GM23338 (cell line): Measurements from ENCODE around the gene SUB1. TPM values are rescaled to one million over a fixed set of nuclear protein-coding genes. Genes with fewer than 3 reads are reported as not detected.

Experiments used
- ATAC-seq: fragments of 200-7000 bp; cut with Tn5 transposase; 3 replicates; pipeline ENCODE4 v1.9.1; 2020
- DNase-seq: peaks from one replicate; pipeline ENCODE4 v3.0.0-alpha.2; 2015; ENCODE audit warnings: low spot score
- H2AFZ ChIP-seq: fragments of 200-600 bp; sonication (generic); 2 replicates; pipeline ENCODE4 v1.8.0; 2016; ENCODE audit warnings: antibody characterized with exemption, mild to moderate bottlenecking, moderate library complexity
- H3F3A ChIP-seq: fragments of 200-600 bp; sonication (generic); replicated peaks from 2 replicates; pipeline ENCODE4 v1.8.0; 2017; ENCODE audit warnings: antibody characterized with exemption, mixed run types, low read depth
- H3K27ac ChIP-seq: fragments of 200-600 bp; sonication (generic); 2 replicates; pipeline ENCODE4 v1.6.1; 2016; ENCODE audit warnings: low read depth
- H3K27me3 ChIP-seq: fragments of 200-600 bp; sonication (generic); 2 replicates; pipeline ENCODE4 v1.8.0; 2016; ENCODE audit warnings: mild to moderate bottlenecking, mixed run types, moderate library complexity; ENCODE audit not compliant: insufficient read depth
- H3K36me3 ChIP-seq: fragments of 200-600 bp; sonication (generic); 2 replicates; pipeline ENCODE4 v1.8.0; 2016; ENCODE audit warnings: mild to moderate bottlenecking; ENCODE audit not compliant: insufficient read depth
- H3K4me1 ChIP-seq: fragments of 200-600 bp; sonication (generic); 2 replicates; pipeline ENCODE4 v1.8.0; 2016; ENCODE audit warnings: mild to moderate bottlenecking, moderate library complexity; ENCODE audit not compliant: insufficient read depth
- H3K4me2 ChIP-seq: fragments of 200-600 bp; sonication (generic); 2 replicates; pipeline ENCODE4 v1.7.1; 2017; ENCODE audit warnings: mixed run types
- H3K4me3 ChIP-seq: fragments of 200-600 bp; sonication (generic); 2 replicates; pipeline ENCODE4 v1.6.1; 2016; ENCODE audit warnings: mixed run types
- H3K79me2 ChIP-seq: fragments of 200-600 bp; sonication (generic); replicated peaks from 2 replicates; pipeline ENCODE4 v1.8.0; 2017; ENCODE audit warnings: mild to moderate bottlenecking; ENCODE audit not compliant: insufficient read depth
- H3K9me2 ChIP-seq: fragments of 200-600 bp; sonication (generic); 2 replicates; pipeline ENCODE4 v1.8.0; 2017; ENCODE audit not compliant: insufficient read depth
- H4K20me1 ChIP-seq: fragments of 200-600 bp; sonication (generic); replicated peaks from 2 replicates; pipeline ENCODE4 v1.8.0; 2017; ENCODE audit warnings: mild to moderate bottlenecking; ENCODE audit not compliant: insufficient read depth
- H3K27ac Mint-ChIP-seq: 2 replicates; pipeline ENCODE4 v1.8.0; 2020; ENCODE audit warnings: inconsistent platforms, mild to moderate bottlenecking, moderate library complexity, mixed read lengths
- H3K27me3 Mint-ChIP-seq: 3 replicates; pipeline ENCODE4 v1.8.0; 2022; ENCODE audit warnings: low read depth, mild to moderate bottlenecking, moderate library complexity, mixed read lengths, inconsistent platforms; ENCODE audit not compliant: insufficient read depth, poor library complexity
- H3K36me3 Mint-ChIP-seq: 3 replicates; pipeline ENCODE4 v1.8.0; 2021; ENCODE audit warnings: low read depth, mild to moderate bottlenecking, inconsistent platforms, moderate library complexity, mixed read lengths
- H3K4me1 Mint-ChIP-seq: 3 replicates; pipeline ENCODE4 v1.8.0; 2020; ENCODE audit warnings: mild to moderate bottlenecking, inconsistent platforms, mixed read lengths
- H3K4me3 Mint-ChIP-seq: 3 replicates; pipeline ENCODE4 v1.8.0; 2021; ENCODE audit warnings: moderate library complexity, mild to moderate bottlenecking, inconsistent platforms, mixed read lengths
- H3K9me3 Mint-ChIP-seq: 3 replicates; pipeline ENCODE4 v1.8.0; 2020; ENCODE audit warnings: moderate library complexity, mild to moderate bottlenecking, inconsistent platforms, mixed read lengths
- CTCF ChIP-seq, 2 experiments: fragments of 200-600 bp in 1 of 2; sonication (generic) in 1 of 2; conservative IDR thresholded peaks; 2 replicates each; pipeline versions ENCODE4 v1.5.1 to v1.6.1; 2016 to 2017; ENCODE audit warnings: antibody characterized with exemption in 2 of 2, low read depth in 2 of 2, mild to moderate bottlenecking in 2 of 2, moderate library complexity in 1 of 2
- ETS1 ChIP-seq: IDR thresholded peaks from 2 replicates; pipeline ENCODE4 v1.6.1; 2016; ENCODE audit warnings: antibody characterized with exemption
- EZH2phosphoT487 ChIP-seq: fragments of 200-600 bp; sonication (generic); IDR thresholded peaks from one replicate; pipeline ENCODE4 v1.8.1; 2018; ENCODE audit warnings: antibody characterized with exemption; ENCODE audit not compliant: unreplicated experiment
- JUNB ChIP-seq: IDR thresholded peaks from one replicate; pipeline ENCODE4 v1.6.1; 2016; ENCODE audit warnings: antibody characterized with exemption; ENCODE audit not compliant: unreplicated experiment
- NANOG ChIP-seq: IDR thresholded peaks from 2 replicates; pipeline ENCODE4 v1.6.1; 2016; ENCODE audit warnings: antibody characterized with exemption, borderline replicate concordance
- POLR2AphosphoS5 ChIP-seq: IDR thresholded peaks from 2 replicates; pipeline ENCODE4 v1.6.1; 2016; ENCODE audit warnings: antibody characterized with exemption, low read depth
- REST ChIP-seq: IDR thresholded peaks from one replicate; pipeline ENCODE4 v1.6.1; 2018; ENCODE audit warnings: antibody characterized with exemption; ENCODE audit not compliant: unreplicated experiment
- STAT1 ChIP-seq: IDR thresholded peaks from one replicate; pipeline ENCODE4 v1.6.1; 2016; ENCODE audit warnings: antibody characterized with exemption; ENCODE audit not compliant: unreplicated experiment
- ZNF114 ChIP-seq: fragments of 250-450 bp; sonication (Bioruptor Pico); IDR thresholded peaks from 2 replicates; pipeline ENCODE4 v1.5.0; 2020; ENCODE audit warnings: mild to moderate bottlenecking, moderate library complexity
- ZNF331 ChIP-seq: fragments of 250-450 bp; sonication (Bioruptor Pico); IDR thresholded peaks from 2 replicates; pipeline ENCODE4 v1.5.0; 2020; ENCODE audit warnings: low read depth, mild to moderate bottlenecking, moderate library complexity
- ZNF462 ChIP-seq: fragments of 250-450 bp; sonication (Bioruptor Pico); IDR thresholded peaks from 2 replicates; pipeline ENCODE4 v1.5.0; 2020; ENCODE audit warnings: mild to moderate bottlenecking, moderate library complexity
- polyA plus RNA-seq: library from polyadenylated mRNA; unstranded; fragments of >200 nt; fragmentation: Nextera tagmentation; extraction: Ambion mirVana; gene quantifications from 2 replicates; pipeline ENCODE4 v1.2.1, GENCODE V29; 2016
- total RNA-seq: library from RNA; depleted of rRNA; stranded (reverse); fragments of >200 nt; shearing (Covaris generic); gene quantifications from 2 replicates; pipeline ENCODE4 v1.2.3, GENCODE V29; 2014

The SUB1 gene
- total and polyA plus RNA-seq, 2 experiments from 2014 or later, result 365 to 1,041 TPM

- Histone ChIP-seq H3K79me2 (peaks cover 34% of the 10 kb centered on the region), H3K36me3 (no peaks in the 10 kb centered on the region), H3F3A (peaks cover 5% of the 10 kb centered on the region; the same call in 1 of the 2 replicates), H3K4me1 (peaks cover 35% of the 10 kb centered on the region), H2AFZ (no peak overlapping the region), H4K20me1 (peaks cover 4% of the 10 kb centered on the region; the same call in 1 of the 2 replicates), H3K4me3 (peak overlapping the region; percentile 88), H3K27ac (peak overlapping the region; percentile 70), H3K9me2 (no peaks in the 10 kb centered on the region), H3K4me2 (peak overlapping the region; percentile 63), H3K27me3 (no peaks in the 10 kb centered on the region)
- peaks cover 17% of the 10 kb centered on the region for H3K36me3 Mint-ChIP-seq
- no peak for ATAC-seq
- no peak for DNase-seq
- peaks cover 51% of the 10 kb centered on the region for H3K4me1 Mint-ChIP-seq
- H3K4me3 Mint-ChIP-seq, result peak overlapping the region; percentile 91
- H3K27me3 Mint-ChIP-seq, result peaks cover 10% of the 10 kb centered on the region
- H3K9me3 Mint-ChIP-seq, result no peaks in the 10 kb centered on the region; the same call in 2 of the 3 replicates
- H3K27ac Mint-ChIP-seq, result peak overlapping the region; percentile 94
- TF ChIP-seq ZNF331 (CRISPR knock-in tag) (no peak), STAT1 (no peak), NANOG (no peak), REST (no peak), CTCF (conservative IDR thresholded peaks at IDR 0.05; ENCODE audit: low read depth in 2 of 2) (no peak), JUNB (no peak), EZH2phosphoT487 (no peak), ZNF462 (CRISPR knock-in tag) (no peak), ZNF114 (CRISPR knock-in tag) (no peak), POLR2AphosphoS5 (no peak), ETS1 (no peak)
These were observed 273 bp upstream of the SUB1 start for GRCh38 chr5:32585122-32585445.
